Activated CD8-positive, alpha-beta T cell treated with anti-CD3 and anti-CD28 coated beads for 36 hours (primary cell): ENCODE data around the gene CCDC24. TPM values are rescaled to one million over a fixed set of nuclear protein-coding genes. Genes with fewer than 3 reads are reported as not detected.

Experiments
- ATAC-seq: fragments of 200-7000 bp; cut with Tn5 transposase; one replicate; pipeline ENCODE4 v1.10.0; 2021; ENCODE audit warnings: mild to moderate bottlenecking, moderate library complexity
- CTCF ChIA-PET: fragments of 350-600 bp; sonication (Branson Sonifier 250); formaldehyde crosslinking; loops from one replicate; lab custom pipeline; 2021; ENCODE audit warnings: antibody characterized with exemption; lab: Charles Lee
- POLR2A ChIA-PET: fragments of 350-600 bp; sonication (Branson Sonifier 250); formaldehyde crosslinking; loops from one replicate; lab custom pipeline; 2021; ENCODE audit warnings: antibody characterized with exemption; lab: Charles Lee
- DNase-seq: peaks from one replicate; pipeline ENCODE4 v3.0.0-alpha.2; 2020
- H3K27ac Mint-ChIP-seq: one replicate; pipeline ENCODE4 v1.8.0; 2021; ENCODE audit warnings: mild to moderate bottlenecking, mixed read lengths
- H3K27me3 Mint-ChIP-seq: one replicate; pipeline ENCODE4 v1.8.0; 2021; ENCODE audit warnings: mixed read lengths
- H3K36me3 Mint-ChIP-seq: one replicate; pipeline ENCODE4 v1.8.0; 2021; ENCODE audit warnings: low read depth, mixed read lengths
- H3K4me1 Mint-ChIP-seq: one replicate; pipeline ENCODE4 v1.8.0; 2021; ENCODE audit warnings: low read depth, mixed read lengths
- H3K4me3 Mint-ChIP-seq: one replicate; pipeline ENCODE4 v1.8.0; 2021; ENCODE audit warnings: mild to moderate bottlenecking, moderate library complexity, mixed read lengths
- H3K9me3 Mint-ChIP-seq: one replicate; pipeline ENCODE4 v1.8.0; 2021; ENCODE audit warnings: mixed read lengths
- intact Hi-C: fragments of 100-400 bp; cut with micrococcal nuclease; formaldehyde crosslinking; loops from one replicate; pipeline ENCODE4 v1.10.0; 2022
- total RNA-seq, 2 experiments: library from RNA; stranded (reverse); gene quantifications; one replicate each; pipeline ENCODE4 v1.2.3, GENCODE V29; 2021
- TF ChIP-seq, protein P1 (sequence below): fragments of 200-600 bp; IDR thresholded peaks from one replicate; pipeline ENCODE4 v1.8.0; 2022; ENCODE audit warnings: antibody characterized with exemption, mild to moderate bottlenecking

The CCDC24 gene
- total RNA-seq, 2 experiments from 2014 or later, result 1.4 to 1.8 TPM

DNA sequence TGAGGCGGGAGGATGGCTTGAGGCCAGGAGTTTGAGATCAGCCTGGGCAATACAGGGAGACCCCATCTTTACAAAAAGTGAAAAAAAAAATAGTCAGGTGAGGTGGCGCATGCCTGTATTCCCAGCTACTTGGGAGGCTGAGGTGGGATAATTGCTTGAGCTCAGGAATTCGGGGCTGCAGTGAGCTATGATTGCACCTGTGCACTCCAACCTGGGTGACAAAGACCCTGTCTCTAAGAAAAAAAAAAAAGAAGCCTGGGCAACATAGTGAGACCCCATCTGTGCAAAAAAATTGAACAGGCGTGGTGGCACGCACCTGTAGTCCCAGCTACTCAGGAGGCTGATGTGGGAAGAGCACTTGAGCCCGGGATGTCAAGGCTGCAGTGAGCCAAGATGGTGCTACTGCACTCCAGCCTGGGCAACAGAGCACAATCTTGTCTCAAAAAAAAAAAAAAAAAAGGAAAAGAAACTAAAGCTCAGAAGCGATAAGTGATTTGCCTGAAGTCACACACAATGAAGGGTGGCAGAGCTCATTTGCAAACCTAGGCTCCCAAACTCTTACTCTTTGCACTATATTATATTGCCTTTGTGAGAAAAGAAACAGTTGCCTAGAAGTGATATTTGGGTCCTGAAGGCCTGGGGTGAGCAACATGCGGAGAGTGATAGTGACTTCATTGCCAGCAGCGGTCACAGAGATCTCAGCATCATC lies 2.0 kb downstream of the CCDC24 start:
- ChIA-PET POLR2A (interaction anchor here (0.7 to 1.8 kb wide), 5 partner anchors 15 to 328 kb away, joined by 3 to 4 read pairs (median 3); no protein-coding TSS in a partner anchor), CTCF (interaction anchor here (1.3 to 4.7 kb wide), 5 partner anchors 12 to 224 kb away, joined by 3 to 29 read pairs (median 15); no protein-coding TSS in a partner anchor)
- H3K36me3 Mint-ChIP-seq, result no peaks in the 10 kb centered on the region
- H3K27ac Mint-ChIP-seq, result no peak overlapping the region
- DNase-seq (no peak), ATAC-seq (no peak)
- H3K27me3 Mint-ChIP-seq, result no peaks in the 10 kb centered on the region
- no peak overlapping the region for H3K4me3 Mint-ChIP-seq
- H3K4me1 Mint-ChIP-seq, result peaks cover 12% of the 10 kb centered on the region
- TF ChIP-seq, protein P1, sequence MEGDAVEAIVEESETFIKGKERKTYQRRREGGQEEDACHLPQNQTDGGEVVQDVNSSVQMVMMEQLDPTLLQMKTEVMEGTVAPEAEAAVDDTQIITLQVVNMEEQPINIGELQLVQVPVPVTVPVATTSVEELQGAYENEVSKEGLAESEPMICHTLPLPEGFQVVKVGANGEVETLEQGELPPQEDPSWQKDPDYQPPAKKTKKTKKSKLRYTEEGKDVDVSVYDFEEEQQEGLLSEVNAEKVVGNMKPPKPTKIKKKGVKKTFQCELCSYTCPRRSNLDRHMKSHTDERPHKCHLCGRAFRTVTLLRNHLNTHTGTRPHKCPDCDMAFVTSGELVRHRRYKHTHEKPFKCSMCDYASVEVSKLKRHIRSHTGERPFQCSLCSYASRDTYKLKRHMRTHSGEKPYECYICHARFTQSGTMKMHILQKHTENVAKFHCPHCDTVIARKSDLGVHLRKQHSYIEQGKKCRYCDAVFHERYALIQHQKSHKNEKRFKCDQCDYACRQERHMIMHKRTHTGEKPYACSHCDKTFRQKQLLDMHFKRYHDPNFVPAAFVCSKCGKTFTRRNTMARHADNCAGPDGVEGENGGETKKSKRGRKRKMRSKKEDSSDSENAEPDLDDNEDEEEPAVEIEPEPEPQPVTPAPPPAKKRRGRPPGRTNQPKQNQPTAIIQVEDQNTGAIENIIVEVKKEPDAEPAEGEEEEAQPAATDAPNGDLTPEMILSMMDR, result no peak
- H3K9me3 Mint-ChIP-seq, result no peaks in the 10 kb centered on the region
- intact Hi-C loops, result no loop called here

GRCh38 chr1:43994071-43994470 lies 2.7 kb downstream of the CCDC24 start:
- ChIA-PET POLR2A (interaction anchor here (1.1 to 1.8 kb wide), 2 partner anchors 16 to 36 kb away, joined by 3 to 4 read pairs; no protein-coding TSS in a partner anchor), CTCF (interaction anchor here (0.7 to 4.7 kb wide), 3 partner anchors 12 to 54 kb away, joined by 3 to 19 read pairs (median 3); no protein-coding TSS in a partner anchor)
- TF ChIP-seq, protein P1, result no peak
- DNase-seq, result no peak
- Mint-ChIP-seq H3K4me3 (no peak overlapping the region), H3K36me3 (no peaks in the 10 kb centered on the region), H3K27ac (no peak overlapping the region), H3K4me1 (peaks cover 12% of the 10 kb centered on the region), H3K9me3 (no peaks in the 10 kb centered on the region), H3K27me3 (no peaks in the 10 kb centered on the region)
- intact Hi-C loops, result no loop called here
- no peak for ATAC-seq

GRCh38 chr1:43994794-43995790 lies 3.7 kb downstream of the CCDC24 start:
- ATAC-seq (peak; percentile 28), DNase-seq (peak; percentile 45)
- TF ChIP-seq, protein P1, result no peak
- CTCF ChIA-PET, result interaction anchor here (0.9 to 4.7 kb wide), 5 partner anchors 10 to 46 kb away, joined by 3 to 19 read pairs (median 3); no protein-coding TSS in a partner anchor
- Mint-ChIP-seq H3K4me1 (peaks cover 12% of the 10 kb centered on the region), H3K4me3 (no peak overlapping the region), H3K9me3 (no peaks in the 10 kb centered on the region), H3K36me3 (peaks cover 4% of the 10 kb centered on the region), H3K27ac (no peak overlapping the region), H3K27me3 (no peaks in the 10 kb centered on the region)
- intact Hi-C loops, result no loop called here
- POLR2A ChIA-PET, result no interaction called here

GRCh38 chr1:43995984-43996732 lies 4.8 kb downstream of the CCDC24 start:
- intact Hi-C loops, result no loop called here
- CTCF ChIA-PET, result interaction anchor here (1.3 kb wide), 1 partner anchor 9 kb away, joined by 6 read pairs; no protein-coding TSS in a partner anchor

More at GRCh38 chr1:43995984-43996732, 4.8 kb downstream of the CCDC24 start:
- H3K9me3 Mint-ChIP-seq, result no peaks in the 10 kb centered on the region
- DNase-seq (no peak), ATAC-seq (no peak)
- peaks cover 8% of the 10 kb centered on the region for H3K36me3 Mint-ChIP-seq
- TF ChIP-seq, protein P1, result no peak
- H3K27ac Mint-ChIP-seq, result no peak overlapping the region
- no peaks in the 10 kb centered on the region for H3K27me3 Mint-ChIP-seq
- POLR2A ChIA-PET, result no interaction called here
- peaks cover 8% of the 10 kb centered on the region for H3K4me1 Mint-ChIP-seq
- no peak overlapping the region for H3K4me3 Mint-ChIP-seq
